Measurements from ENCODE around the gene SPTBN1.
A peak's percentile ranks its signal among the peaks of the same experiment; 100 is the strongest.
"Not testable (repeated sequence)": the region's sequence is repeated elsewhere in the genome, so short reads cannot be mapped to it uniquely, and the experiment has no call there.

The SPTBN1 gene

GRCh38 chr2:54508541-54508940 lies 52.4 kb downstream of the SPTBN1 start:
- DNase-seq: no peak

- DNase-seq: not testable (repeated sequence)
Observed at GRCh38 chr2:54509043-54509442, 52.9 kb downstream of the SPTBN1 start.

GRCh38 chr2:54510916-54511315 lies 54.8 kb downstream of the SPTBN1 start:
- DNase-seq: no peak

- no peak for DNase-seq
Observed at GRCh38 chr2:54512183-54512582, 56.1 kb downstream of the SPTBN1 start.

GRCh38 chr2:54512663-54513362 lies 56.7 kb downstream of the SPTBN1 start:
- DNase-seq: no peak

GRCh38 chr2:54513363-54513715 lies 57.2 kb downstream of the SPTBN1 start:
- no peak for DNase-seq

- DNase-seq: no peak
Observed at GRCh38 chr2:54514822-54515569, 58.9 kb downstream of the SPTBN1 start.

- no peak for DNase-seq
Observed at GRCh38 chr2:54516842-54517241, 60.7 kb downstream of the SPTBN1 start.

GRCh38 chr2:54518016-54518415 lies 61.9 kb downstream of the SPTBN1 start:
- not testable (repeated sequence) for DNase-seq

- DNase-seq: no peak
Observed at GRCh38 chr2:54518430-54518829, 62.3 kb downstream of the SPTBN1 start.

- no peak for DNase-seq
Observed at GRCh38 chr2:54519841-54520459, 63.8 kb downstream of the SPTBN1 start.

- DNase-seq: no peak
Observed at GRCh38 chr2:54520687-54521086, 64.6 kb downstream of the SPTBN1 start.

- DNase-seq: peak; percentile 80
Observed at GRCh38 chr2:54522624-54523281, 66.6 kb downstream of the SPTBN1 start.

GRCh38 chr2:54523324-54523959 lies 67.3 kb downstream of the SPTBN1 start:
- no peak for DNase-seq

- DNase-seq: no peak
Observed at GRCh38 chr2:54524226-54524991, 68.3 kb downstream of the SPTBN1 start.

GRCh38 chr2:54525321-54525720 lies 69.2 kb downstream of the SPTBN1 start:
- no peak for DNase-seq

- no peak for DNase-seq
Observed at GRCh38 chr2:54526226-54526879, 70.2 kb downstream of the SPTBN1 start.

- no peak for DNase-seq
Observed at GRCh38 chr2:54528311-54528955, 72.3 kb downstream of the SPTBN1 start.

- DNase-seq: not testable (repeated sequence)
Observed at GRCh38 chr2:54529518-54529917, 73.4 kb downstream of the SPTBN1 start.

- DNase-seq: no peak
Observed at GRCh38 chr2:54529935-54530334, 73.8 kb downstream of the SPTBN1 start.

- no peak for DNase-seq
Observed at GRCh38 chr2:54531558-54531957, 75.4 kb downstream of the SPTBN1 start.
